PC-3 (cell line): ENCODE data around the gene MARCHF3. TPM values are rescaled to one million over a fixed set of nuclear protein-coding genes. Genes with fewer than 3 reads are reported as not detected.

Experiments used
- ATAC-seq: fragments of 200-7000 bp; cut with Tn5 transposase; 2 replicates; pipeline ENCODE4 v1.9.1; 2020; ENCODE audit warnings: mild to moderate bottlenecking, moderate library complexity
- BruUV-seq: library from RNA; stranded (reverse); fragments of 400-500 nt; replicated peaks from 2 replicates; lab custom pipeline; 2021; lab: Mats Ljungman, UMichigan
- CTCF ChIA-PET: fragments of 300-600 bp; sonication (Branson Sonifier 250); formaldehyde crosslinking; loops from one replicate; lab custom pipeline; 2022; ENCODE audit warnings: antibody characterized with exemption; lab: Charles Lee
- POLR2A ChIA-PET: fragments of 300-600 bp; sonication (Branson Sonifier 250); formaldehyde crosslinking; loops from one replicate; lab custom pipeline; 2022; ENCODE audit warnings: antibody characterized with exemption; ENCODE audit not compliant: unreplicated experiment; lab: Charles Lee
- DNase-seq: peaks from one replicate; pipeline ENCODE4 v3.0.0-alpha.2; 2015
- H2AFZ ChIP-seq: fragments of 300-600 bp; sonication (generic); 2 replicates; pipeline ENCODE4 v1.6.0; 2016; ENCODE audit warnings: antibody characterized with exemption, low read length
- H3F3A ChIP-seq: fragments of 300-600 bp; sonication (generic); one replicate; pipeline ENCODE4 v1.6.0; 2017; ENCODE audit warnings: antibody characterized with exemption, low read length, control low read depth, mild to moderate bottlenecking; ENCODE audit not compliant: unreplicated experiment
- H3K27ac ChIP-seq: fragments of 300-600 bp; sonication (generic); 2 replicates; pipeline ENCODE4 v1.5.1; 2016; ENCODE audit warnings: mild to moderate bottlenecking, low read length
- H3K27me3 ChIP-seq: fragments of 300-600 bp; sonication (generic); 2 replicates; pipeline ENCODE4 v1.6.1; 2016; ENCODE audit warnings: low read length, mixed read lengths
- H3K36me3 ChIP-seq: fragments of 300-600 bp; sonication (generic); 2 replicates; pipeline ENCODE4 v1.6.1; 2016; ENCODE audit warnings: low read depth, mixed run types, low read length, mixed read lengths
- H3K4me1 ChIP-seq: fragments of 300-600 bp; sonication (generic); 2 replicates; pipeline ENCODE4 v1.5.1; 2016; ENCODE audit warnings: low read length; ENCODE audit not compliant: insufficient read depth
- H3K4me2 ChIP-seq: fragments of 300-600 bp; sonication (generic); 2 replicates; pipeline ENCODE4 v1.6.0; 2016; ENCODE audit warnings: low read length
- H3K4me3 ChIP-seq: fragments of 300-600 bp; sonication (generic); 2 replicates; pipeline ENCODE4 v1.5.1; 2016; ENCODE audit warnings: mild to moderate bottlenecking, low read length, mixed read lengths
- H3K79me2 ChIP-seq: fragments of 300-600 bp; sonication (generic); 2 replicates; pipeline ENCODE4 v1.6.1; 2017; ENCODE audit warnings: low read length, mixed read lengths
- H3K9ac ChIP-seq: fragments of 300-600 bp; sonication (generic); 2 replicates; pipeline ENCODE4 v1.6.0; 2016; ENCODE audit warnings: mild to moderate bottlenecking, low read length
- H3K9me2 ChIP-seq: fragments of 300-600 bp; sonication (generic); replicated peaks from 2 replicates; pipeline ENCODE4 v1.6.1; 2016; ENCODE audit warnings: mixed run types, low read length, mixed read lengths
- H3K9me3 ChIP-seq: fragments of 300-600 bp; sonication (generic); 2 replicates; pipeline ENCODE4 v1.6.1; 2016; ENCODE audit warnings: low read length, mixed read lengths
- H4K20me1 ChIP-seq: fragments of 300-600 bp; sonication (generic); 2 replicates; pipeline ENCODE4 v1.6.1; 2016; ENCODE audit warnings: low read length, mixed read lengths
- EZH2 ChIP-seq: fragments of 300-600 bp; sonication (generic); IDR thresholded peaks from one replicate; pipeline ENCODE4 v1.6.1; 2017; ENCODE audit warnings: antibody characterized with exemption, mild to moderate bottlenecking, low read length; ENCODE audit not compliant: unreplicated experiment
- EZH2phosphoT487 ChIP-seq: fragments of 300-600 bp; sonication (generic); IDR thresholded peaks from 2 replicates; pipeline ENCODE4 v1.6.1; 2018; ENCODE audit warnings: mild to moderate bottlenecking, antibody characterized with exemption, low read length, borderline replicate concordance
- intact Hi-C: fragments of 100-400 bp; cut with micrococcal nuclease; formaldehyde crosslinking; loops from 2 replicates; pipeline ENCODE4 v1.9.0; 2023
- total RNA-seq: library from RNA; depleted of rRNA; stranded (reverse); fragments of >200 nt; gene quantifications from 2 replicates; pipeline ENCODE4 v1.2.3, GENCODE V29; 2014
- TF ChIP-seq, protein P1 (sequence below): fragments of 300-600 bp; sonication (generic); conservative IDR thresholded peaks from 2 replicates; pipeline ENCODE4 v1.5.1; 2017; ENCODE audit warnings: antibody characterized with exemption, low read depth, mild to moderate bottlenecking, low read length

Gene MARCHF3
- total RNA-seq, 1 experiment from 2014 or later: 2.5 TPM

GRCh38 chr5:127004721-127005120 is 25.6 kb downstream of the MARCHF3 start:
- H3K4me1 ChIP-seq: no peaks in the 10 kb centered on the region
- DNase-seq (no peak), ATAC-seq (no peak)
- H3K27ac ChIP-seq: no peak overlapping the region
- no peaks in the 10 kb centered on the region for H3K79me2 ChIP-seq
- no peak overlapping the region for H3K4me2 ChIP-seq
- H3K36me3 ChIP-seq: no peaks in the 10 kb centered on the region
- TF ChIP-seq EZH2phosphoT487 (no peak), EZH2 (no peak)
- TF ChIP-seq, protein P1, sequence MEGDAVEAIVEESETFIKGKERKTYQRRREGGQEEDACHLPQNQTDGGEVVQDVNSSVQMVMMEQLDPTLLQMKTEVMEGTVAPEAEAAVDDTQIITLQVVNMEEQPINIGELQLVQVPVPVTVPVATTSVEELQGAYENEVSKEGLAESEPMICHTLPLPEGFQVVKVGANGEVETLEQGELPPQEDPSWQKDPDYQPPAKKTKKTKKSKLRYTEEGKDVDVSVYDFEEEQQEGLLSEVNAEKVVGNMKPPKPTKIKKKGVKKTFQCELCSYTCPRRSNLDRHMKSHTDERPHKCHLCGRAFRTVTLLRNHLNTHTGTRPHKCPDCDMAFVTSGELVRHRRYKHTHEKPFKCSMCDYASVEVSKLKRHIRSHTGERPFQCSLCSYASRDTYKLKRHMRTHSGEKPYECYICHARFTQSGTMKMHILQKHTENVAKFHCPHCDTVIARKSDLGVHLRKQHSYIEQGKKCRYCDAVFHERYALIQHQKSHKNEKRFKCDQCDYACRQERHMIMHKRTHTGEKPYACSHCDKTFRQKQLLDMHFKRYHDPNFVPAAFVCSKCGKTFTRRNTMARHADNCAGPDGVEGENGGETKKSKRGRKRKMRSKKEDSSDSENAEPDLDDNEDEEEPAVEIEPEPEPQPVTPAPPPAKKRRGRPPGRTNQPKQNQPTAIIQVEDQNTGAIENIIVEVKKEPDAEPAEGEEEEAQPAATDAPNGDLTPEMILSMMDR: no peak
- no peak overlapping the region for H3K9ac ChIP-seq
- CTCF ChIA-PET: no interaction called here
- no TSS peak for BruUV-seq
- H3K9me2 ChIP-seq: no peaks in the 10 kb centered on the region
- no peaks in the 10 kb centered on the region for H3K27me3 ChIP-seq
- intact Hi-C loops: loop anchor here (1.0 kb wide), 1 partner anchor 36 kb away; no protein-coding TSS in a partner anchor
- H2AFZ ChIP-seq: no peak overlapping the region
- no peaks in the 10 kb centered on the region for H3K9me3 ChIP-seq
- H4K20me1 ChIP-seq: no peaks in the 10 kb centered on the region
- H3K4me3 ChIP-seq: no peak overlapping the region
- H3F3A ChIP-seq: no peaks in the 10 kb centered on the region
- POLR2A ChIA-PET: no interaction called here

- ATAC-seq: peak; percentile 70
- ChIA-PET POLR2A (no interaction called here), CTCF (no interaction called here)
- H3K36me3 ChIP-seq: no peaks in the 10 kb centered on the region
- no peaks in the 10 kb centered on the region for H3K27me3 ChIP-seq
- H3K9ac ChIP-seq: no peak overlapping the region
- H3K9me2 ChIP-seq: no peaks in the 10 kb centered on the region
- no peaks in the 10 kb centered on the region for H3K9me3 ChIP-seq
- no peaks in the 10 kb centered on the region for H3F3A ChIP-seq
- H3K4me2 ChIP-seq: no peak overlapping the region
- H3K79me2 ChIP-seq: no peaks in the 10 kb centered on the region
- H2AFZ ChIP-seq: no peak overlapping the region
- TF ChIP-seq, protein P1: no peak
- no peak for TF ChIP-seq EZH2phosphoT487
- TF ChIP-seq EZH2: no peak
- intact Hi-C loops: loop anchor here (1.0 kb wide), 1 partner anchor 36 kb away; no protein-coding TSS in a partner anchor
- no peak for DNase-seq
- H3K4me1 ChIP-seq: no peaks in the 10 kb centered on the region
- no TSS peak for BruUV-seq
- H3K27ac ChIP-seq: no peak overlapping the region
- H4K20me1 ChIP-seq: no peaks in the 10 kb centered on the region
- H3K4me3 ChIP-seq: no peak overlapping the region
Observed at GRCh38 chr5:127003798-127004495, 26.4 kb downstream of the MARCHF3 start.

- Histone ChIP-seq H3K9ac (no peak overlapping the region), H3K4me2 (no peak overlapping the region)
- intact Hi-C loops: no loop called here
Observed at GRCh38 chr5:127002390-127002789, 28.0 kb downstream of the MARCHF3 start.

More at GRCh38 chr5:127002390-127002789, 28.0 kb downstream of the MARCHF3 start:
- Histone ChIP-seq H3K27ac (no peak overlapping the region), H3K27me3 (no peaks in the 10 kb centered on the region), H3F3A (no peaks in the 10 kb centered on the region), H4K20me1 (no peaks in the 10 kb centered on the region), H3K4me3 (no peak overlapping the region), H3K79me2 (no peaks in the 10 kb centered on the region), H2AFZ (no peak overlapping the region), H3K9me2 (no peaks in the 10 kb centered on the region), H3K36me3 (no peaks in the 10 kb centered on the region), H3K9me3 (no peaks in the 10 kb centered on the region), H3K4me1 (no peaks in the 10 kb centered on the region)
- POLR2A ChIA-PET: no interaction called here
- ATAC-seq (no peak), DNase-seq (no peak)
- BruUV-seq: no TSS peak
- no peak for TF ChIP-seq EZH2phosphoT487
- TF ChIP-seq EZH2: no peak
- TF ChIP-seq, protein P1: no peak
- CTCF ChIA-PET: no interaction called here
